HG03039 (cell line): ENCODE data around the gene BARD1.
A peak's percentile ranks its signal among the peaks of the same experiment; 100 is the strongest.
"Not testable (repeated sequence)": the region's sequence is repeated elsewhere in the genome, so short reads cannot be mapped to it uniquely, and the experiment has no call there.

ENCODE experiments used
- ATAC-seq: cut with Tn5 transposase; IDR thresholded peaks from one replicate; pipeline ENCODE4 v1.9.1; 2021; ENCODE audit warnings: mild to moderate bottlenecking, moderate library complexity; ENCODE audit not compliant: unreplicated experiment

Gene BARD1

GRCh38 chr2:214772443-214773015 lies 37.0 kb downstream of the BARD1 start:
- ATAC-seq = no peak

GRCh38 chr2:214765180-214765579 lies 44.3 kb downstream of the BARD1 start:
- no peak for ATAC-seq

GRCh38 chr2:214753455-214753854 lies 56.0 kb downstream of the BARD1 start:
- ATAC-seq = no peak

- ATAC-seq = no peak
These were observed 59.0 kb downstream of the BARD1 start for GRCh38 chr2:214750529-214750928.

- no peak for ATAC-seq
These were observed 61.5 kb downstream of the BARD1 start for GRCh38 chr2:214747992-214748391.

GRCh38 chr2:214742119-214742518 lies 67.4 kb downstream of the BARD1 start:
- no peak for ATAC-seq

GRCh38 chr2:214740867-214741395 lies 68.6 kb downstream of the BARD1 start:
- ATAC-seq = no peak

- ATAC-seq = peak; percentile 96
These were observed 72.3 kb downstream of the BARD1 start for GRCh38 chr2:214737188-214737587.

GRCh38 chr2:214730800-214731407 lies 78.6 kb downstream of the BARD1 start:
- no peak for ATAC-seq

GRCh38 chr2:214730248-214730647 lies 79.2 kb downstream of the BARD1 start:
- ATAC-seq = no peak

- ATAC-seq = no peak
These were observed 84.7 kb downstream of the BARD1 start for GRCh38 chr2:214724741-214725140.

GRCh38 chr2:214717837-214718236 lies 91.6 kb downstream of the BARD1 start:
- ATAC-seq = not testable (repeated sequence)

- no peak for ATAC-seq
These were observed 92.5 kb downstream of the BARD1 start for GRCh38 chr2:214716811-214717560.

GRCh38 chr2:214715025-214715424 lies 94.5 kb downstream of the BARD1 start:
- no peak for ATAC-seq

- no peak for ATAC-seq
These were observed 96.2 kb downstream of the BARD1 start for GRCh38 chr2:214713080-214713830.

- no peak for ATAC-seq
These were observed 98.8 kb downstream of the BARD1 start for GRCh38 chr2:214710729-214711128.

- ATAC-seq = no peak
These were observed 102.5 kb downstream of the BARD1 start for GRCh38 chr2:214706986-214707385.

GRCh38 chr2:214699236-214699635 lies 110.2 kb downstream of the BARD1 start:
- no peak for ATAC-seq

GRCh38 chr2:214696681-214697080 lies 112.8 kb downstream of the BARD1 start:
- no peak for ATAC-seq

- no peak for ATAC-seq
These were observed 113.7 kb downstream of the BARD1 start for GRCh38 chr2:214695789-214696188.

GRCh38 chr2:214683557-214683956 lies 125.9 kb downstream of the BARD1 start:
- ATAC-seq = not testable (repeated sequence)
